IPS-18c (cell line): ENCODE measurements around the gene FAM81A.

Experiments used
- H3K4me3 ChIP-seq: 2 replicates; pipeline ENCODE4 v1.7.0; 2013; ENCODE audit warnings: low read depth, mild to moderate bottlenecking, low read length, moderate library complexity; ENCODE audit not compliant: insufficient read depth
- H3K9me3 ChIP-seq: one replicate; pipeline ENCODE4 v1.6.1; 2013; ENCODE audit warnings: mild to moderate bottlenecking, low read length, moderate library complexity; ENCODE audit not compliant: control insufficient read depth, insufficient read depth

FAM81A gene

GRCh38 chr15:59548501-59549226 is 110.7 kb downstream of the FAM81A start:
- Histone ChIP-seq H3K9me3 (no peaks in the 10 kb centered on the region), H3K4me3 (no peak overlapping the region)

GRCh38 chr15:59549301-59550185 is 111.6 kb downstream of the FAM81A start:
- no peaks in the 10 kb centered on the region for H3K9me3 ChIP-seq
- no peak overlapping the region for H3K4me3 ChIP-seq

- no peaks in the 10 kb centered on the region for H3K9me3 ChIP-seq
- no peak overlapping the region for H3K4me3 ChIP-seq
These were observed 112.5 kb downstream of the FAM81A start for GRCh38 chr15:59550530-59550929.

GRCh38 chr15:59550956-59551355 is 113.0 kb downstream of the FAM81A start:
- no peak overlapping the region for H3K4me3 ChIP-seq

GRCh38 chr15:59553879-59554735 is 116.1 kb downstream of the FAM81A start:
- Histone ChIP-seq H3K9me3 (no peaks in the 10 kb centered on the region), H3K4me3 (no peak overlapping the region)

More at GRCh38 chr15:59550956-59551355, 113.0 kb downstream of the FAM81A start:
- no peaks in the 10 kb centered on the region for H3K9me3 ChIP-seq

- H3K4me3 ChIP-seq = no peak overlapping the region
- no peaks in the 10 kb centered on the region for H3K9me3 ChIP-seq
These were observed 117.7 kb downstream of the FAM81A start for GRCh38 chr15:59555696-59556095.

- no peak overlapping the region for H3K4me3 ChIP-seq
- H3K9me3 ChIP-seq = no peaks in the 10 kb centered on the region
These were observed 118.4 kb downstream of the FAM81A start for GRCh38 chr15:59556380-59556779.

GRCh38 chr15:59557581-59557980 is 119.6 kb downstream of the FAM81A start:
- Histone ChIP-seq H3K9me3 (no peaks in the 10 kb centered on the region), H3K4me3 (no peak overlapping the region)

GRCh38 chr15:59558851-59559250 is 120.9 kb downstream of the FAM81A start:
- no peaks in the 10 kb centered on the region for H3K9me3 ChIP-seq
- H3K4me3 ChIP-seq = no peak overlapping the region

- Histone ChIP-seq H3K9me3 (no peaks in the 10 kb centered on the region), H3K4me3 (no peak overlapping the region)
These were observed 123.6 kb downstream of the FAM81A start for GRCh38 chr15:59561547-59561946.

GRCh38 chr15:59562448-59563186 is 124.6 kb downstream of the FAM81A start:
- H3K9me3 ChIP-seq = no peaks in the 10 kb centered on the region
- H3K4me3 ChIP-seq = no peak overlapping the region

- no peaks in the 10 kb centered on the region for H3K9me3 ChIP-seq
- no peak overlapping the region for H3K4me3 ChIP-seq
These were observed 127.3 kb downstream of the FAM81A start for GRCh38 chr15:59565299-59565698.

GRCh38 chr15:59567324-59567723 is 129.3 kb downstream of the FAM81A start:
- Histone ChIP-seq H3K4me3 (no peak overlapping the region), H3K9me3 (no peaks in the 10 kb centered on the region)

GRCh38 chr15:59569477-59569876 is 131.5 kb downstream of the FAM81A start:
- H3K9me3 ChIP-seq = no peaks in the 10 kb centered on the region
- no peak overlapping the region for H3K4me3 ChIP-seq

GRCh38 chr15:59570315-59570714 is 132.3 kb downstream of the FAM81A start:
- no peak overlapping the region for H3K4me3 ChIP-seq
- H3K9me3 ChIP-seq = no peaks in the 10 kb centered on the region

- no peak overlapping the region for H3K4me3 ChIP-seq
- no peaks in the 10 kb centered on the region for H3K9me3 ChIP-seq
These were observed 133.6 kb downstream of the FAM81A start for GRCh38 chr15:59571606-59572005.
